ENCODE data around the gene MEMO1. TPM values are rescaled to one million over a fixed set of nuclear protein-coding genes. Genes with fewer than 3 reads are reported as not detected.

Gene MEMO1
- total and polyA plus RNA-seq, 9 of the 15 experiments (the other 6 are each of a cell fraction or from before 2014, with no cell fraction given), result 22.1 to 87.7 (median 61.2) TPM

DNA sequence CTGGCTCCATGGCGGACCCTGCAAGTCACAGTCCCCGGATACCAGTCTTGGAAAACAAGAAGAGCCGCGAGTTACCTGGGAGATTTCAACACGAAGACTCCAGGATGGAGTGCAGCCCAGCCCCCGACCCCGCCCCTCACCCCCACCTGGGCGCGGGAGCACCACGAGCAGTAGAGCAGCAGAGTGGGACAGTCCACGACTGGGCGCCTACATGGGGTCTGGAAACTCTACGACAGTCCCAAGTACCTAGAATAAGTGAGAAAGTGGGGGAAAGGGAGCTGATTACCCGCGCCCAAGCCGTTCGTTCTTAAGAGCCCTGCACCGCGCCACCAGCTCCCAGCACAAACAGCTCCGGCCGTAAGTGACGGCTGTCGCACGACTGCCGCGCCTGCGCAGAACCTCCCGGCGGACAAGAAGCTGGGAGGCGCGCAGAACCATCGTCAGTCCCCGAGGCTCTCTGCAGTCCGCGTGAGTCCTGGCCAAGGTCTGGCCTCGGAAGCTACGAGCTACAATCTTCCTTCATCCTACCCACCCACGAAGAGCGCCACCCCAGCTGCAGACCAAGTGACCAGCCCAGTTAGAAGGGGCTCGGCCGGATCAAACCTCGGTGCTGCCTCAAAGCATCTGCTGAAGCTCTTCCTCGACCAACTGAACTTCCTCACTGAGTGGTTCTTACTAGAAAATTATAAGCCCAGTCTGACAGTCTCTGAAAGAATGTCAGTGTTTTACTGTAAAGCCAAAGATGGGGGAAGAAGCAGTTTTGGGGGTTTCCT, 28.8 kb upstream of the MEMO1 start, which contains the start of gene DPY30 (continued):
- TF ChIP-seq, protein P1, sequence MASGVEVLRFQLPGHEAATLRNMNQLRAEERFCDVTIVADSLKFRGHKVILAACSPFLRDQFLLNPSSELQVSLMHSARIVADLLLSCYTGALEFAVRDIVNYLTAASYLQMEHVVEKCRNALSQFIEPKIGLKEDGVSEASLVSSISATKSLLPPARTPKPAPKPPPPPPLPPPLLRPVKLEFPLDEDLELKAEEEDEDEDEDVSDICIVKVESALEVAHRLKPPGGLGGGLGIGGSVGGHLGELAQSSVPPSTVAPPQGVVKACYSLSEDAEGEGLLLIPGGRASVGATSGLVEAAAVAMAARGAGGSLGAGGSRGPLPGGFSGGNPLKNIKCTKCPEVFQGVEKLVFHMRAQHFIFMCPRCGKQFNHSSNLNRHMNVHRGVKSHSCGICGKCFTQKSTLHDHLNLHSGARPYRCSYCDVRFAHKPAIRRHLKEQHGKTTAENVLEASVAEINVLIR (CRISPR knock-in tag; IDR thresholded peaks at IDR 0.05), result no peak
- TF ChIP-seq ZFX (CRISPR knock-in tag; IDR thresholded peaks at IDR 0.05) (peak; percentile 58), ZNF431 (CRISPR knock-in tag; IDR thresholded peaks at IDR 0.05) (no peak), CBX3 (IDR thresholded peaks at IDR 0.05; ENCODE audit: borderline replicate concordance in 1 of 2, low read length in 2 of 2) (no peak), ZZZ3 (IDR thresholded peaks at IDR 0.05) (0 out of 2 replicates have a peak, but pooled peaks have one; percentile 64), SREBF2 (CRISPR knock-in tag; IDR thresholded peaks at IDR 0.05) (no peak), EHMT2 (IDR thresholded peaks at IDR 0.05) (no peak), ETV6 (IDR thresholded peaks at IDR 0.05; ENCODE audit: borderline replicate concordance in 1 of 2, low read depth in 2 of 2, low read length in 1 of 2) (no peak), ETV6 (CRISPR knock-in tag; IDR thresholded peaks at IDR 0.05; ENCODE audit: borderline replicate concordance) (no peak), SRSF1 (IDR thresholded peaks at IDR 0.05; ENCODE audit: low read depth, low read length) (no peak), TCFL5 (CRISPR knock-in tag; conservative IDR thresholded peaks at IDR 0.05) (no peak), ZNF133 (CRISPR knock-in tag; IDR thresholded peaks at IDR 0.05) (no peak)
- TF ChIP-seq, protein P2, sequence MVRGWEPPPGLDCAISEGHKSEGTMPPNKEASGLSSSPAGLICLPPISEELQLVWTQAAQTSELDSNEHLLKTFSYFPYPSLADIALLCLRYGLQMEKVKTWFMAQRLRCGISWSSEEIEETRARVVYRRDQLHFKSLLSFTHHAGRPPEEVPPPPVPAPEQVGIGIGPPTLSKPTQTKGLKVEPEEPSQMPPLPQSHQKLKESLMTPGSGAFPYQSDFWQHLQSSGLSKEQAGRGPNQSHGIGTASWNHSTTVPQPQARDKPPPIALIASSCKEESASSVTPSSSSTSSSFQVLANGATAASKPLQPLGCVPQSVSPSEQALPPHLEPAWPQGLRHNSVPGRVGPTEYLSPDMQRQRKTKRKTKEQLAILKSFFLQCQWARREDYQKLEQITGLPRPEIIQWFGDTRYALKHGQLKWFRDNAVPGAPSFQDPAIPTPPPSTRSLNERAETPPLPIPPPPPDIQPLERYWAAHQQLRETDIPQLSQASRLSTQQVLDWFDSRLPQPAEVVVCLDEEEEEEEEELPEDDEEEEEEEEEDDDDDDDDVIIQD (CRISPR knock-in tag; IDR thresholded peaks at IDR 0.05), result no peak
- TF ChIP-seq, protein P3, sequence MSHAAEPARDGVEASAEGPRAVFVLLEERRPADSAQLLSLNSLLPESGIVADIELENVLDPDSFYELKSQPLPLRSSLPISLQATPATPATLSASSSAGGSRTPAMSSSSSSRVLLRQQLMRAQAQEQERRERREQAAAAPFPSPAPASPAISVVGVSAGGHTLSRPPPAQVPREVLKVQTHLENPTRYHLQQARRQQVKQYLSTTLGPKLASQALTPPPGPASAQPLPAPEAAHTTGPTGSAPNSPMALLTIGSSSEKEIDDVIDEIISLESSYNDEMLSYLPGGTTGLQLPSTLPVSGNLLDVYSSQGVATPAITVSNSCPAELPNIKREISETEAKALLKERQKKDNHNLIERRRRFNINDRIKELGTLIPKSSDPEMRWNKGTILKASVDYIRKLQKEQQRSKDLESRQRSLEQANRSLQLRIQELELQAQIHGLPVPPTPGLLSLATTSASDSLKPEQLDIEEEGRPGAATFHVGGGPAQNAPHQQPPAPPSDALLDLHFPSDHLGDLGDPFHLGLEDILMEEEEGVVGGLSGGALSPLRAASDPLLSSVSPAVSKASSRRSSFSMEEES (CRISPR knock-in tag; IDR thresholded peaks at IDR 0.05), result no peak
- TF ChIP-seq, protein P4, sequence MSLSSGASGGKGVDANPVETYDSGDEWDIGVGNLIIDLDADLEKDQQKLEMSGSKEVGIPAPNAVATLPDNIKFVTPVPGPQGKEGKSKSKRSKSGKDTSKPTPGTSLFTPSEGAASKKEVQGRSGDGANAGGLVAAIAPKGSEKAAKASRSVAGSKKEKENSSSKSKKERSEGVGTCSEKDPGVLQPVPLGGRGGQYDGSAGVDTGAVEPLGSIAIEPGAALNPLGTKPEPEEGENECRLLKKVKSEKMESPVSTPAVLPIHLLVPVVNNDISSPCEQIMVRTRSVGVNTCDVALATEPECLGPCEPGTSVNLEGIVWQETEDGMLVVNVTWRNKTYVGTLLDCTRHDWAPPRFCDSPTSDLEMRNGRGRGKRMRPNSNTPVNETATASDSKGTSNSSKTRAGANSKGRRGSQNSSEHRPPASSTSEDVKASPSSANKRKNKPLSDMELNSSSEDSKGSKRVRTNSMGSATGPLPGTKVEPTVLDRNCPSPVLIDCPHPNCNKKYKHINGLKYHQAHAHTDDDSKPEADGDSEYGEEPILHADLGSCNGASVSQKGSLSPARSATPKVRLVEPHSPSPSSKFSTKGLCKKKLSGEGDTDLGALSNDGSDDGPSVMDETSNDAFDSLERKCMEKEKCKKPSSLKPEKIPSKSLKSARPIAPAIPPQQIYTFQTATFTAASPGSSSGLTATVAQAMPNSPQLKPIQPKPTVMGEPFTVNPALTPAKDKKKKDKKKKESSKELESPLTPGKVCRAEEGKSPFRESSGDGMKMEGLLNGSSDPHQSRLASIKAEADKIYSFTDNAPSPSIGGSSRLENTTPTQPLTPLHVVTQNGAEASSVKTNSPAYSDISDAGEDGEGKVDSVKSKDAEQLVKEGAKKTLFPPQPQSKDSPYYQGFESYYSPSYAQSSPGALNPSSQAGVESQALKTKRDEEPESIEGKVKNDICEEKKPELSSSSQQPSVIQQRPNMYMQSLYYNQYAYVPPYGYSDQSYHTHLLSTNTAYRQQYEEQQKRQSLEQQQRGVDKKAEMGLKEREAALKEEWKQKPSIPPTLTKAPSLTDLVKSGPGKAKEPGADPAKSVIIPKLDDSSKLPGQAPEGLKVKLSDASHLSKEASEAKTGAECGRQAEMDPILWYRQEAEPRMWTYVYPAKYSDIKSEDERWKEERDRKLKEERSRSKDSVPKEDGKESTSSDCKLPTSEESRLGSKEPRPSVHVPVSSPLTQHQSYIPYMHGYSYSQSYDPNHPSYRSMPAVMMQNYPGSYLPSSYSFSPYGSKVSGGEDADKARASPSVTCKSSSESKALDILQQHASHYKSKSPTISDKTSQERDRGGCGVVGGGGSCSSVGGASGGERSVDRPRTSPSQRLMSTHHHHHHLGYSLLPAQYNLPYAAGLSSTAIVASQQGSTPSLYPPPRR (CRISPR knock-in tag; IDR thresholded peaks at IDR 0.05; ENCODE audit: borderline replicate concordance), result no peak
- TF ChIP-seq, protein P5, sequence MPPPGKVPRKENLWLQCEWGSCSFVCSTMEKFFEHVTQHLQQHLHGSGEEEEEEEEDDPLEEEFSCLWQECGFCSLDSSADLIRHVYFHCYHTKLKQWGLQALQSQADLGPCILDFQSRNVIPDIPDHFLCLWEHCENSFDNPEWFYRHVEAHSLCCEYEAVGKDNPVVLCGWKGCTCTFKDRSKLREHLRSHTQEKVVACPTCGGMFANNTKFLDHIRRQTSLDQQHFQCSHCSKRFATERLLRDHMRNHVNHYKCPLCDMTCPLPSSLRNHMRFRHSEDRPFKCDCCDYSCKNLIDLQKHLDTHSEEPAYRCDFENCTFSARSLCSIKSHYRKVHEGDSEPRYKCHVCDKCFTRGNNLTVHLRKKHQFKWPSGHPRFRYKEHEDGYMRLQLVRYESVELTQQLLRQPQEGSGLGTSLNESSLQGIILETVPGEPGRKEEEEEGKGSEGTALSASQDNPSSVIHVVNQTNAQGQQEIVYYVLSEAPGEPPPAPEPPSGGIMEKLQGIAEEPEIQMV (tag; conservative IDR thresholded peaks at IDR 0.05; ENCODE audit: low read depth), result no peak
